Measurements from ENCODE around the gene AGTR1. TPM values are rescaled to one million over a fixed set of nuclear protein-coding genes. Genes with fewer than 3 reads are reported as not detected.

The AGTR1 gene
- total RNA-seq, 4 donors from 2014 or later = 17.1 to 38.5 (median 29.7) TPM

- DNase-seq (ENCODE audit: low spot score in 2 of 2) = no peak
- H3K9me3 ChIP-seq = no peaks in the 10 kb centered on the region
- no peaks in the 10 kb centered on the region for H3K27me3 ChIP-seq
- TF ChIP-seq, protein P1, sequence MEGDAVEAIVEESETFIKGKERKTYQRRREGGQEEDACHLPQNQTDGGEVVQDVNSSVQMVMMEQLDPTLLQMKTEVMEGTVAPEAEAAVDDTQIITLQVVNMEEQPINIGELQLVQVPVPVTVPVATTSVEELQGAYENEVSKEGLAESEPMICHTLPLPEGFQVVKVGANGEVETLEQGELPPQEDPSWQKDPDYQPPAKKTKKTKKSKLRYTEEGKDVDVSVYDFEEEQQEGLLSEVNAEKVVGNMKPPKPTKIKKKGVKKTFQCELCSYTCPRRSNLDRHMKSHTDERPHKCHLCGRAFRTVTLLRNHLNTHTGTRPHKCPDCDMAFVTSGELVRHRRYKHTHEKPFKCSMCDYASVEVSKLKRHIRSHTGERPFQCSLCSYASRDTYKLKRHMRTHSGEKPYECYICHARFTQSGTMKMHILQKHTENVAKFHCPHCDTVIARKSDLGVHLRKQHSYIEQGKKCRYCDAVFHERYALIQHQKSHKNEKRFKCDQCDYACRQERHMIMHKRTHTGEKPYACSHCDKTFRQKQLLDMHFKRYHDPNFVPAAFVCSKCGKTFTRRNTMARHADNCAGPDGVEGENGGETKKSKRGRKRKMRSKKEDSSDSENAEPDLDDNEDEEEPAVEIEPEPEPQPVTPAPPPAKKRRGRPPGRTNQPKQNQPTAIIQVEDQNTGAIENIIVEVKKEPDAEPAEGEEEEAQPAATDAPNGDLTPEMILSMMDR (IDR thresholded peaks at IDR 0.05) = peak; percentile 18 to 51 (median 18)
- no peak for TF ChIP-seq EP300 (IDR thresholded peaks at IDR 0.05)
- H3K36me3 ChIP-seq = no peaks in the 10 kb centered on the region
- no peak overlapping the region for H3K27ac ChIP-seq
- no peak overlapping the region for H3K4me3 ChIP-seq
- WGBS, 2 donors = 67 to 72% methylated on average over 7 of the region's 7 CpGs
- no peaks in the 10 kb centered on the region for H3K4me1 ChIP-seq
Observed at GRCh38 chr3:148718982-148719862, 21.5 kb downstream of the AGTR1 start.

DNA sequence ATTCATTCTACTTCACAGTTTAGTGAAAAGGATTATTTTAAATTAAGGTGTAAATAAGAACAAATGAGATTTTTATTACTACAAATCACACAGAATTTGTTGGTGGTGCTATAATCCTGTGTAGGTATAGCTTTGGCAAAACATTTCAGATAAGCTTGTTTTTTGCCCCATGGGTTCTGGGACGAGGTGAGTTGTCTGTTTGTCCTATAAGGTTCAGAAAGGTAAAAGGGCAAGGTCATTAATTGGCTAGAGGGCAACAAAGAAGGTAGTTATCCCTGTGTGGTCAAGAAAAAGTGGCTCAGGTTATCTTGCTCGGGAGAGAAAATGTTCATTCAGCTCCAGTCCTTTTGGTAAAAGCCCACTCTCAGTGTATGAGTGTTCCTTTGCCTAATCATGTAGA is 23.2 kb downstream of the AGTR1 start:
- Histone ChIP-seq H3K4me3 (no peak overlapping the region), H3K4me1 (no peaks in the 10 kb centered on the region), H3K36me3 (no peaks in the 10 kb centered on the region), H3K27me3 (no peaks in the 10 kb centered on the region), H3K27ac (no peak overlapping the region), H3K9me3 (no peaks in the 10 kb centered on the region)
- WGBS, 2 donors = 74 to 76% methylated on average over 2 of the region's 2 CpGs
- DNase-seq (ENCODE audit: low spot score in 2 of 2) = no peak
- TF ChIP-seq, protein P1 (IDR thresholded peaks at IDR 0.05) = no peak
- TF ChIP-seq POLR2A (IDR thresholded peaks at IDR 0.05) = no peak
- TF ChIP-seq EP300 (IDR thresholded peaks at IDR 0.05) = no peak

DNA sequence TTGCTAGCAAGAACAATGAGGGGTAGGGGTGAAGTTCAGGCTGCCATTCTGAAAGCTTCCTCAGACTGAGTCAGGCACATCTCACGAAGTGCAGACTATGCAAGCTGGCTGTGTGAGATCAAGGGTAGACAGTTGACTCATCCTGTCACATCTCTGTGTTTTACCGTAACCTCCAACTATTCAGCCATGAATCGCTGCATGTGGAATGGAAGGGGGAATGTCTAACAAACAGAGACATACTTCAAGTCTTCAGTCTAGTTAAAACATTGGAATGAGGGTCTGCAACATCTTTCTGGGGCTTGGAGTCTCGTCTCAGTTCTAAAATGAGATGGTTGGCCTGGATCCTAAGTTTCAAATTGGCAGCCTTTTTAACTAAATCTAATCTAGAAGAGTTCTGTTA is 25.9 kb downstream of the AGTR1 start:
- no peak overlapping the region for H3K4me3 ChIP-seq
- TF ChIP-seq, protein P1 (IDR thresholded peaks at IDR 0.05) = no peak
- TF ChIP-seq POLR2A (IDR thresholded peaks at IDR 0.05) (no peak), EP300 (IDR thresholded peaks at IDR 0.05) (no peak)
- H3K27ac ChIP-seq = no peak overlapping the region
- 68 to 69% methylated on average over 4 of the region's 4 CpGs for WGBS, 2 donors
- no peaks in the 10 kb centered on the region for H3K36me3 ChIP-seq
- no peaks in the 10 kb centered on the region for H3K4me1 ChIP-seq
- H3K27me3 ChIP-seq = no peaks in the 10 kb centered on the region
- no peak for DNase-seq (ENCODE audit: low spot score in 2 of 2)
- no peaks in the 10 kb centered on the region for H3K9me3 ChIP-seq

DNA sequence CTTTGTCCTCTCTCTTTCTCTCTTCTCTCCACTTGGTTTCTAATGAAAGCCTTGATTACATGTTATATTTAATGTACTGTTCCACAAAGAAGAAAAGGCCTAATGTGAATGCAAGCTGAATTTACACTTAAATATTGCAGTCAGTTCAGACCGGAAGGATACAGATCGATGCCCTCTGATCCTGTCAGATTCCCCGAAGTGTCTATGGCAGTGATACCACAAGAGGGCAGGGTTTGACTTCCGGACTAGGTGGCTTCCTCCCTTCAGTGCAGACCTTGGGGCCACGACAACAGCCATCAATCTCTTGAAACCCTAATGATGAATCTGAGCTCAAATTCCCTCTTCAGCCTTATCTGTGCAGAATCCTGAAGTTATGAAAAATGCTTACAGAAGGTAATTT is 29.5 kb downstream of the AGTR1 start:
- H3K27ac ChIP-seq = no peak overlapping the region
- no peaks in the 10 kb centered on the region for H3K36me3 ChIP-seq
- WGBS, 2 donors = 48 to 53% methylated on average over 5 of the region's 5 CpGs
- H3K9me3 ChIP-seq = no peaks in the 10 kb centered on the region
- no peak overlapping the region for H3K4me3 ChIP-seq
- DNase-seq (ENCODE audit: low spot score in 2 of 2) = no peak
- H3K27me3 ChIP-seq = no peaks in the 10 kb centered on the region
- no peak for TF ChIP-seq EP300 (IDR thresholded peaks at IDR 0.05)
- TF ChIP-seq, protein P1 (IDR thresholded peaks at IDR 0.05) = peak in 1 of 5 experiments; percentile 27
- H3K4me1 ChIP-seq = no peaks in the 10 kb centered on the region

- no peaks in the 10 kb centered on the region for H3K9me3 ChIP-seq
- TF ChIP-seq, protein P1 (IDR thresholded peaks at IDR 0.05) = no peak
- TF ChIP-seq EP300 (IDR thresholded peaks at IDR 0.05) = no peak
- TF ChIP-seq POLR2A (IDR thresholded peaks at IDR 0.05) = no peak
- WGBS, 2 donors = 52 to 63% methylated on average over 2 of the region's 2 CpGs
- no peaks in the 10 kb centered on the region for H3K27me3 ChIP-seq
- no peaks in the 10 kb centered on the region for H3K36me3 ChIP-seq
- no peak overlapping the region for H3K27ac ChIP-seq
- no peak overlapping the region for H3K4me3 ChIP-seq
- no peaks in the 10 kb centered on the region for H3K4me1 ChIP-seq
- no peak for DNase-seq (ENCODE audit: low spot score in 2 of 2)
Observed at GRCh38 chr3:148728753-148729152, 31.1 kb downstream of the AGTR1 start.
